22Rv1 (cell line): ENCODE results near the gene UBE2L5.

Experiments
- CTCF ChIP-seq: fragments of 450-650 bp; IDR thresholded peaks from 2 replicates; pipeline ENCODE4 v1.5.1; 2017; ENCODE audit warnings: mild to moderate bottlenecking
- ZFX ChIP-seq: fragments of 450-650 bp; IDR thresholded peaks from 2 replicates; pipeline ENCODE4 v1.6.1; 2017; ENCODE audit warnings: antibody characterized with exemption, borderline replicate concordance

GRCh38 chr13:30398601-30399072 lies 23.7 kb upstream of the UBE2L5 start:
- TF ChIP-seq ZFX: no peak
- no peak for TF ChIP-seq CTCF
